GM15510 (cell line): ENCODE data around the gene TSC22D2.

Source experiments
- POLR2A ChIP-seq: IDR thresholded peaks from 3 replicates; pipeline ENCODE4 v1.6.1; 2011; ENCODE audit warnings: borderline replicate concordance; ENCODE audit not compliant: insufficient read length; ENCODE audit errors: extremely low read depth

Gene TSC22D2

DNA sequence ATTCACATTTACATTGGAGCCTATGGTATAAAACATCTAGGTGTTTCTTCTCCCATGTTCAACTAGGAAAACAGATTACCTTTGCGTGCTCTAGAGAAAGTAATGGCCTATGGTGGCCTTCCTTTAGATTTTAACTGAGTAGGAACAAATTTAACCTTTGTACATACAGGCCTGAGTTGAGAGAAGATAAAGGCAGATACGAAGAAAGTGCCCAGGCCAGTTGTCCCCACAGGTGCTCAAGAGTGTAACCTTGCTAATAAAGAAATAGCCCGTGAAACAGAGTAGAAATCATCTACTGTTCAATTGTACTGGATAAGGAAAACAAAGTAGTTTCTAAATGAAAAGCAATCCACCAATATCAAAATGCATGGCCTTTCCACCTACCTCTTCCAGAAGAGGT lies 6.8 kb upstream of the TSC22D2 start:
- TF ChIP-seq POLR2A, result no peak

DNA sequence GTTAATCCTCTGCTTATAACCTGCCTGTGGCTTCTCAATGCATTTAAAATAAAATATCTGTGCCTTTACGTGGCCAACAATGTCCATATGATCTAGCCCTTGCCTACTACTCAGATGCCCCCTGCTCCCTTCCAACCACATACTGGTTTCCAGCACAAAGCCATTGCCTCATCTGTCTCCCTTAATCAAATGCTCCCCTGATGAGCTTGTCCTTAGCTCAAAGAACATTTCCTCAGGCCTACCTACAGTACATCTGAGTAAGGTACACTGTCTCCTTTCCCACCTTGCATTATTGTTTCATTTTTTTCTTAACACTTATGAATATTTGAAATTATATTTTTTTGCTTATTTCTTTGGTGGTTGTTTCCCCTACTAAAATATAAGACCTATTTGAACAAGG lies 5.9 kb upstream of the TSC22D2 start:
- TF ChIP-seq POLR2A, result no peak

DNA sequence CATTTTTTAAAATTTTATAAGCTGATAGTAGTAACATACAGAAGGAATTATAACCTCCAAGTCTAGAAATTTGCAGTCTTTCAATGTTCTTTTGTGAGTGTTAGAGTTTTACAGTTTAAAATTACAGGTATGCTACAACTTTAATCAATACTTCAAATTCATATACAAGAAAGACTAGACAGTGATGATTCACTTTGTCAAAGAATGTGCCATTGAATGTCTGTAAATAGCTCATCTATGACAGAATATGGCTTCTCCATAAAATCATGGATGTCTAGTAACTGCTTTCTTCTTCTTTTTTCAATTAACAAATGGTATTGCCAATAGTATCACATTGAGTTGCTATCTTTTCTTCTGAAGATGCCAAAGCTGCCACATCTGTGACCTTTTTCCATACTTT lies 4.1 kb upstream of the TSC22D2 start:
- no peak for TF ChIP-seq POLR2A

DNA sequence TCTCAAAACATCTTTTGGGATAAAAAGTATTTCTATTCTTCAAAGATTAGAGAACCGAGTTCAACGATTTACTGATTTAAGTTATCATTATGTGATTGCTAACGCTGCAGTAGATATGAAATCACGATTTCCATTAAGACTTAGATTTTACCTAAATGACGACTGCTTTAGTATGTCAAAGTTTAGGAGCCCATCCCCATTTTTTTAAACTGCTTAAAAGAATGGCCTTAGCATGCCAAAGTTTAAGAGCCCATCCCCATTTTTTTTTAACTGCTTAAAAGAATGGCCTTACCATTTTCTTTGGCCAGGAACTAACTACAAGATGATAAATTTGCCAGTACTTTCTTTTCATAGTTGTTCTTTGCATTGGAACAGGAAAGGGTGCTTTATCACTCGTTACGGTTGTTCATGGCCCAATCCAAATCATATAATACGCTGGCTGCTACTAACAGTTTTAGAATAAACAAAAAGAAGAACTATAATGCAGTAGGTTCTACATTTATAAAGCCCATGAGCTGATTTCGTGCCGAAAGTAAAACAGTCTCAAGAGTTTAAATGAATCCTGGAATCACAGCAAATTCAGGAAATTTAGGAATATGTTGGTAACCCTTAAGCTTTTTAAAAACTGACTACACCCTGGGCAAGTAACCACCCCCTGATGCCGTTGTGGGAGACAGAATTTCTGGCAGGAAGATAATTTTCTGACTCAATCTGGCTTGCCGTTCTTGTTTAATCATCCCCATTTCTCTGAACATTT lies 869 bp upstream of the TSC22D2 start:
- TF ChIP-seq POLR2A, result no peak

DNA sequence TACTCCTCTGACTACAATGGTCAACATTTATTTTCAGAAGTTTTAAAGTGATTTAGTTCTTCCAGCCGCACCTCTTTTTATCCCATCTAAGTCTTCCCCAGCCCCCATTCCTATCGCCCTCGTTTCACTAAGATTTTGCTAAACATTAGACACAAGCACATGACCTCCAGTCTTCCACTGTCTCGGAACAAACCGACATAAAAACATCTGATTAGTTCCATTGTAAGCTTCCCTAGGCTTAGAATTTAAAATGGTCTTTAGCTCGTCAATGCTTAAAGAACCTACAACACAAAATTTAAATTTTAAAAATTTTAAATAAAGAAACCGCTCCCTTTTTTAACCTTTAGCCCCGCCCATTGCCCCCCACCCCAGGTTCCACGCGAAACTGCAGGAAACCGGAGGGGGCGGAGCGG lies 284 bp upstream of the TSC22D2 start:
- TF ChIP-seq POLR2A, result no peak

DNA sequence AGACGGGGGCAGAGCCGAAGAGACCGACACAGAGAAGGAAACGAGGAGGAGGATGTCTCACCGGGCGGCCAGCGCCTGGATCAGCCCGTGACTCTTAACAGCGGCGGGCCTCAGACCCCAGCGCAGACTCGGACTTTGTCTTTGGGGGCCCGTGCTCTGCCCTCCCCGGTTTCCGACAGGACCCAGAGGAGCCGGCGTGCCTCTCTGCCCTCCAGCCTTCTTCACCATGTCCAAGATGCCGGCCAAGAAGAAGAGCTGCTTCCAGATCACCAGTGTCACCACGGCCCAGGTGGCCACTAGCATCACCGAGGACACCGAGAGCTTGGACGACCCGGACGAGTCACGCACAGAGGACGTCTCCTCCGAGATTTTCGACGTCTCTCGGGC lies 1.0 kb downstream of the TSC22D2 start:
- no peak for TF ChIP-seq POLR2A

DNA sequence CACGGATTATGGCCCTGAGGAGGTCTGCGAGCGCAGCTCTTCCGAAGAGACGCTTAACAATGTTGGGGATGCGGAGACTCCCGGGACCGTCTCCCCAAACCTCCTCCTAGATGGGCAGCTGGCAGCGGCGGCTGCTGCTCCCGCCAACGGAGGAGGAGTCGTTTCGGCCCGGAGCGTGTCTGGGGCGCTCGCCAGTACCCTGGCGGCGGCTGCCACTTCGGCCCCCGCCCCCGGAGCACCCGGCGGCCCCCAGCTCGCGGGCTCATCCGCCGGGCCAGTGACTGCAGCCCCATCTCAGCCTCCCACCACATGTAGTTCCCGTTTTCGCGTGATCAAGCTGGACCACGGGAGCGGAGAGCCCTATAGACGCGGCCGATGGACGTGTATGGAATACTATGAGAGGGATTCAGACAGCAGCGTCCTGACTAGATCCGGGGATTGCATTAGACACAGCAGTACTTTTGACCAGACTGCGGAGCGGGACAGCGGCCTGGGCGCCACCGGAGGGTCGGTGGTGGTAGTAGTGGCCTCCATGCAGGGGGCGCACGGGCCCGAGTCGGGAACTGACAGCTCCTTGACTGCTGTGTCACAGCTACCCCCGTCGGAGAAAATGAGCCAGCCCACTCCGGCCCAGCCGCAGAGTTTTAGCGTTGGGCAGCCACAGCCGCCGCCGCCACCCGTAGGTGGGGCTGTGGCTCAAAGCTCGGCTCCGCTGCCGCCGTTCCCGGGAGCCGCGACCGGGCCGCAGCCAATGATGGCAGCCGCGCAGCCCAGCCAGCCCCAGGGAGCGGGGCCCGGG lies 1.6 kb downstream of the TSC22D2 start:
- peak; percentile 41 for TF ChIP-seq POLR2A

DNA sequence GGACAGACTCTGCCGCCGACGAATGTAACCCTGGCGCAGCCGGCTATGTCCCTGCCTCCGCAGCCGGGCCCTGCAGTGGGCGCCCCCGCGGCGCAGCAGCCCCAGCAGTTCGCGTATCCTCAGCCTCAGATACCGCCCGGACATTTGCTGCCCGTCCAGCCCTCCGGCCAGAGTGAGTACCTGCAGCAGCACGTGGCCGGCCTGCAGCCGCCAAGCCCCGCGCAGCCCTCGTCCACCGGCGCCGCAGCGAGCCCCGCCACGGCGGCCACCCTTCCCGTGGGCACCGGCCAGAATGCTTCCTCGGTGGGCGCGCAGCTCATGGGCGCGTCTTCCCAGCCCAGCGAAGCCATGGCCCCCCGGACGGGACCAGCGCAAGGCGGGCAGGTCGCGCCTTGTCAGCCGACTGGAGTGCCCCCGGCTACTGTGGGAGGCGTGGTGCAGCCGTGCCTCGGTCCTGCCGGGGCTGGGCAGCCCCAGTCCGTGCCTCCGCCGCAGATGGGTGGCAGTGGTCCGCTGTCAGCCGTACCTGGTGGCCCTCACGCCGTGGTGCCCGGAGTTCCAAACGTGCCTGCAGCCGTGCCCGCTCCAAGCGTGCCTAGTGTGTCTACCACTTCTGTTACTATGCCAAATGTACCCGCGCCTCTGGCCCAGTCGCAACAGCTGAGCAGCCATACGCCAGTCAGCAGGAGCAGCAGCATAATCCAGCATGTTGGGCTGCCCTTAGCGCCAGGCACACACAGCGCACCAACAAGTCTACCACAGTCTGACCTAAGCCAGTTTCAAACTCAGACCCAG lies 2.4 kb downstream of the TSC22D2 start:
- no peak for TF ChIP-seq POLR2A

DNA sequence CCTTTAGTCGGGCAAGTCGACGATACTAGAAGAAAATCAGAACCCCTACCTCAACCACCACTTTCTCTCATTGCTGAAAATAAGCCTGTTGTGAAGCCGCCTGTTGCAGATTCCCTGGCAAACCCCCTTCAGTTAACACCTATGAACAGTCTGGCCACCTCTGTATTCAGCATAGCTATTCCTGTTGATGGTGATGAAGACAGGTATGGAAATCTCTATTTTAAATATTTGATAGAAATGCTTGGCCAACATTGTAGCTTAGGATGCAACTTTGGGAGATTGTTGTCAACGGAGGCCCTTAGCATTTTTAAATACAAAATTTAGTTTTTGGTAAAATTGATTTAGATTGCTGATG lies 3.0 kb downstream of the TSC22D2 start:
- TF ChIP-seq POLR2A, result no peak

DNA sequence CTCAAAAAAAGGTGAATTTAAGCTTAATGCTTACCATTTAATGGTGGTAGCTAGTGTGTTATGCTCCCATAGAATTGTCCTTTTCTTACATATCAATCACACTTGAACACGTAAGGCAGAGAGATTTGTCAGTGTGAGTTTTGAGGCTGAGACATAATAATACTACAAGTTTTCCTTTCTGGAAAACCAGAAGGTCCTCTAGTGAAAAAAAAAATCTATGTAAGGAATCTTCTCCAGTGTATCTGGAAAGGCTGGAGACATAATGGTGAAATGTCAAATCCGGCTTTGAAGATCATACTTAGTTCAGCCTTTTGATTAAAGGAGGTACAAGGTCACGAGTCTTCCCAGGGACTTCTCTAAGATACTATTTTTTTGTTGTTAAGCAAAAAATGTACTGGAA lies 3.4 kb downstream of the TSC22D2 start:
- no peak for TF ChIP-seq POLR2A

DNA sequence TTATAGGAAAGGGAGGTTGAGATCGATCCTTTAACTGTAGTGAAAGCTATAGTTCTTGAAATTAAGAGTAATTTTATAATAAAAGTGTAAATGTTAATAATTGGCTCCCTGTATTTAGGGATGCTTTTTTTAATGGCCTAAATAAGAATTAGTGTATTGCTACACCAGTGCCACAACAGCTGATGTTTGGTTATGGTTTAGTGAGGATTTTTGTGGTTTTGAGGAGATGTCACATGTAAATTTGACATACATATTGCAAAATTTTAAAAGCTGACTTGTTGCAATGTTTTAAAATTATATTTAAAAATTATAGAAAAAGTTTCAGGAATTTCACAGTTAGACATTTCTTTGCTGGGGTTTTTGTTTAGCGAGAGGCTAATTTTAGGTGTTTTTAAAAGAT lies 3.9 kb downstream of the TSC22D2 start:
- no peak for TF ChIP-seq POLR2A

DNA sequence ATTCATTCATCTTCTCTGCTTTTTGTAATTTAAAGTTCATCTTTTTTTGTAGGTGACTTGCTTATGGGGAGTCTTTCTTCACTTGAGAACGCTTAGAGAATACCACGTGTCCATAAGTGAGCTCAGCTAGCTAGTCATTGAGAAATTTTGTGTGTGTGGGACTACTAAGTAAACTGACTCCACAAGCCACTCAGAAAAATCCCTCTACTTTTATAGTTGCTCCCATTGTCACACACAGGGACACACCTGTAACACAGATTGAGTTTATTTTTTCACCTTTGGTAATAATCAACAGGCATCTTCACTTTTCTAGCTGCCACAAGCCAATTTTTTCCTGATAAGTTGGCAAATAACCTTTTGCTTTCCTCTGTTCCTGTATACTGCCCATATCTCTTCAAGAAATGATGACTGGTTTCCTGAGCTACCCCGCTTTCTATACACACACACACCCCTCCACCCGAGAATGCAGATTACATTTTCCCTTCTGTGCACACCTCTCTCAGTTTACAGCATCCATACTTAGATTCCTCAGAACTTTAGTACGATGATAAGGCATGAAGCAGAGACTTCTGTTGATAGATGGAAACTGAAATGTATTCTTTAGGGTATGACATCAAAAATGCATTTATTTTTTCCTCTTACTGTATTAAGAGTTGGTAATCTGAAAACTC lies 4.6 kb downstream of the TSC22D2 start:
- no peak for TF ChIP-seq POLR2A

DNA sequence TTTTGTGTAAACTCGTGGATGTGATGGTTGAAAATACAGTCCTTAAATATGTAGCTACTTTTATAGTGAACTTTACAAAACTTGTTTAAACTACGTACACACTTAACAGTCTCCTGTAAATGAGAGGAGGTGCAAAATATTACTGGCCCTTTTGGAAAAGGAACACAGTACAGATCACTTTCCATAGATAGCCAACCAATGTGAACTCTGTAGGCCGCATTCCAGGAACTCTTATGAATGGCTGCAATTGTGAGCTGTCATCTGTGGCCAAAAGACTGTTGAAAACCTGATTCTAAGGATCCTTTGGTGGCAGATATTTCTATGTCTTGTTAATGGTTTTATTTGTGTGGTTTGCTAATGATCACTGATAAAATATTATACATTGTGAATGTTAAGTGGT lies 6.2 kb downstream of the TSC22D2 start:
- no peak for TF ChIP-seq POLR2A

DNA sequence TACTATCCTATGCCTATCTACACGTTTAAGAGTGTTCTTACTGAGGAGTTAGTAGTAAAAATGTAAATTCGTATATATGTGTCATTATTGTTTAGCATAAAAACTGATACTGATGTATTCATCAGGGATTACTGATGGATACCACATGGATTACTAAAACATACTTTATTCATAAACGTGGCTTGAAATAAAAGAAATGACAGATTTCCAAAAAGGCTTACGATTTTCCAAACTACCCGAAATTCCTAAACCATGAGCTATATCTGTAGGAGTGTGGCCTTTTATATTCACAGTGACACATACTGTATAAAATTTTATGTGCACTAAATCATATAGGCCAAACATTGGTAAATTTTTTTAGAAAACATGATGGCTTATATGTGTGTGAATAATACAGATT lies 6.9 kb downstream of the TSC22D2 start:
- TF ChIP-seq POLR2A, result no peak
